Activated T-helper 17 cell treated with anti-CD3 and anti-CD28 coated beads, Interleukin-2, amount 50 U/mL, for 72 hours (primary cell): ENCODE results near the gene STK38L. TPM values are rescaled to one million over a fixed set of nuclear protein-coding genes. Genes with fewer than 3 reads are reported as not detected.
"Not testable (repeated sequence)": the region's sequence is repeated elsewhere in the genome, so short reads cannot be mapped to it uniquely, and the experiment has no call there.

ENCODE experiments used
- ATAC-seq: fragments of 150-1000 bp; cut with Tn5 transposase; replicated peaks from 2 replicates; pipeline ENCODE4 v1.10.0; 2021; ENCODE audit warnings: mild to moderate bottlenecking, moderate library complexity
- H3K27ac Mint-ChIP-seq: one replicate; pipeline ENCODE4 v1.8.0; 2022; ENCODE audit warnings: mixed read lengths
- H3K27me3 Mint-ChIP-seq: one replicate; pipeline ENCODE4 v1.8.0; 2022; ENCODE audit warnings: mixed read lengths
- H3K36me3 Mint-ChIP-seq: one replicate; pipeline ENCODE4 v1.8.0; 2022; ENCODE audit warnings: low read depth, mild to moderate bottlenecking, mixed read lengths
- H3K4me1 Mint-ChIP-seq: one replicate; pipeline ENCODE4 v1.8.0; 2022; ENCODE audit warnings: mixed read lengths
- H3K4me3 Mint-ChIP-seq: one replicate; pipeline ENCODE4 v1.8.0; 2022; ENCODE audit warnings: mild to moderate bottlenecking, mixed read lengths
- H3K9me3 Mint-ChIP-seq: one replicate; pipeline ENCODE4 v1.8.0; 2022; ENCODE audit warnings: mixed read lengths
- total RNA-seq, 2 donors: library from RNA; stranded (reverse); gene quantifications; one replicate each; pipeline ENCODE4 v1.2.3, GENCODE V29; 2022

Gene STK38L
- total RNA-seq, 2 donors from 2014 or later = 14.5 to 21.0 TPM

DNA sequence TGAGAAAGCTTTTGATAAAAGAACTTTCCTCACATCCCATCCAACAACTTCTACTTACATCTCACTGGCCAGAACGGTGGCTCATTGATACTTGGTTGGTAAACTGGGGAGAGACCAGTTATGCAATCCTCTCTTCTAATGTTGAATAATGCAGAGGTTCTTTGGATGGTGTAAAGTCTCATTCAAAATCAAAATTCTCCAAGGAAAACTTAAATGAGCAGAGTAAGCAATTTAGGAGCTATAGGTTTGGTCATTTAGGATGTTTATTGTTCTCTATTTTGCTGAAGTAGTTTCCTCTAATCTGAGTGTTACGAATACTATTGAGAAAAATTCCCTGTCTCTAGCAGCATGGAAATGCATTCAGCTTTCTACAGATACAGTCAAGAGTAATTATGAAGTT, 26.5 kb upstream of the STK38L start:
- peaks cover 5% of the 10 kb centered on the region for H3K4me1 Mint-ChIP-seq
- H3K27ac Mint-ChIP-seq = no peak overlapping the region
- H3K36me3 Mint-ChIP-seq = no peaks in the 10 kb centered on the region
- no peak for ATAC-seq
- H3K4me3 Mint-ChIP-seq = no peak overlapping the region
- H3K9me3 Mint-ChIP-seq = no peaks in the 10 kb centered on the region
- no peaks in the 10 kb centered on the region for H3K27me3 Mint-ChIP-seq

DNA sequence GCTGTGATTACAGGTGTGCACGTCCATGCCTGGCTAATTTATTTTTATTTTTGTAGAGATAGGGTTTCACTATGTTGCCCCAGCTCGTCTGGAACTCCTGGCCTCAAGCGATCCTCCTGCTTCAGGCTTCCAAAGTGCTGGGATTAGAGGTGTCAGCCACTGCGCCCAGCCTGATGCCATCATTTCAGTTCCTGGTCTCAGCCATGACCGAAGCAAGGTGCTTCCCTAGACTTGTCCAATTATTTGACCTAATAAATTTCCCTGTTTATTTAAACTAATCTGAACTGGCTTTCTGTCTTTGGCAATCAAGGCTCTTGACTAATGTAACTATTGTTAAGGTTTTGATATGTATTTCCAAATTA, 24.4 kb upstream of the STK38L start:
- peaks cover 5% of the 10 kb centered on the region for H3K4me1 Mint-ChIP-seq
- H3K27me3 Mint-ChIP-seq = peaks cover 4% of the 10 kb centered on the region
- H3K9me3 Mint-ChIP-seq = no peaks in the 10 kb centered on the region
- no peaks in the 10 kb centered on the region for H3K36me3 Mint-ChIP-seq
- H3K4me3 Mint-ChIP-seq = peak overlapping the region; percentile 9
- ATAC-seq = no peak
- H3K27ac Mint-ChIP-seq = peak overlapping the region; percentile 58

DNA sequence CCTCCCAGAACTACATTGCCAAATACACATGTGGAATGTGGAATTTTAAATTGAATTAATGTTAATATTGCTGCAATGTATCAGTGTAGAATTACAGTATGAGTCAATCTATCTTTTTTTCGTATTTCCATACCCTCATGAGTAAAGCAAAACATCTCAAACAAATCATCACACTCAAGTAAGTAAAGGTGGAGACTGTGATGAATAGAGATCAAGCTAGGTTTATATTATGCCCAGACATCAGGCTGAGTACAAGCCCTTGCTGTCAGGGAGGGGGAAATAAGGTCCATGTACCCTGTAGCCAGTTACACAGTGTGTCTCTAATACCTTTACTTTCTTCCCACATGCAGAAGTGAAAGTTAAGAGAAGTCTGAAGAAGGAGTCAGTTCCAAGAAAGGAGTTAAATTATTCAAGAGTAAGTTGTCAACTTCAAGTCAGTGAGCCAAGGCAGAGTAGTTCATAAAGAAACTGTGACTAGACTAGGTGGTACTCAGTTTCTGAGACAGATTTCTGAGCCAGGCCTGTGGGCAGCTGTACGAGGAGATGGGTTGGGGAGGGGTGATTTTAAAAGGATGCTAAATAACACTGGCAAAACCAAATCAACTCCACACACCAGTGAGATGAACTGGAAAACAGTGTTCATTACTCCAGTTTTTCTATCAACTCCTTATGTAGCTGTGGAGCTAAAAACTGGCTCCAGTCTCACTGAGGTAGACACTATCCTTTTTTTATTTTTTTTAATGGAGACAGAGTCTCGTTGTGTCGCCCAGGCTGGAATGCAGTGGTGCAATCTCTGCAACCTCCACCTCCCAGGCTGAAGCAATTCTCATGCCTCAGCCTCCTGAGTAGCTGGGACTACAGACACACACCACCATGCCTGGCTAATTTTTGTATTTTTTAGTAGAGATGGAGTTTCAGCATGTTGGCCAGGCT, 23.8 kb upstream of the STK38L start:
- H3K9me3 Mint-ChIP-seq = no peaks in the 10 kb centered on the region
- H3K36me3 Mint-ChIP-seq = no peaks in the 10 kb centered on the region
- peak overlapping the region; percentile 9 for H3K4me3 Mint-ChIP-seq
- H3K27ac Mint-ChIP-seq = peak overlapping the region; percentile 58
- H3K27me3 Mint-ChIP-seq = peaks cover 4% of the 10 kb centered on the region
- ATAC-seq = peak; percentile 95
- H3K4me1 Mint-ChIP-seq = peaks cover 5% of the 10 kb centered on the region

DNA sequence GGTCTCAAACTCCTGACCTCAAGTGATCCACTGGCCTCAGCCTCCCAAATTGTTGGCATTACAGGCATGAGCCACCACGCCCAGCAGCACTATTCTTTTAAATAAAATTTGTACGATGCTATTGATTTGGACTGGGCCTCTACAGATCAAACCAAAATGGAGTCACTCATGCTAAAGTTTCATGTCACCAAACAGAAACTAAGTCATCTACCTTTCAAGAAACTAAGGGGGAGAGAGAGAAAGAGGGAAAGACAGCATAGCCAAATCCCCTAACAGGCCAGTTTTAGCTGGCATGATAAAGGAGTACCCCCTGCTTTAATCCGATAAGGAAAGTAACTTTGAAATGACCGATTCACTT, 23.1 kb upstream of the STK38L start:
- Mint-ChIP-seq H3K9me3 (no peaks in the 10 kb centered on the region), H3K4me3 (no peak overlapping the region)

DNA sequence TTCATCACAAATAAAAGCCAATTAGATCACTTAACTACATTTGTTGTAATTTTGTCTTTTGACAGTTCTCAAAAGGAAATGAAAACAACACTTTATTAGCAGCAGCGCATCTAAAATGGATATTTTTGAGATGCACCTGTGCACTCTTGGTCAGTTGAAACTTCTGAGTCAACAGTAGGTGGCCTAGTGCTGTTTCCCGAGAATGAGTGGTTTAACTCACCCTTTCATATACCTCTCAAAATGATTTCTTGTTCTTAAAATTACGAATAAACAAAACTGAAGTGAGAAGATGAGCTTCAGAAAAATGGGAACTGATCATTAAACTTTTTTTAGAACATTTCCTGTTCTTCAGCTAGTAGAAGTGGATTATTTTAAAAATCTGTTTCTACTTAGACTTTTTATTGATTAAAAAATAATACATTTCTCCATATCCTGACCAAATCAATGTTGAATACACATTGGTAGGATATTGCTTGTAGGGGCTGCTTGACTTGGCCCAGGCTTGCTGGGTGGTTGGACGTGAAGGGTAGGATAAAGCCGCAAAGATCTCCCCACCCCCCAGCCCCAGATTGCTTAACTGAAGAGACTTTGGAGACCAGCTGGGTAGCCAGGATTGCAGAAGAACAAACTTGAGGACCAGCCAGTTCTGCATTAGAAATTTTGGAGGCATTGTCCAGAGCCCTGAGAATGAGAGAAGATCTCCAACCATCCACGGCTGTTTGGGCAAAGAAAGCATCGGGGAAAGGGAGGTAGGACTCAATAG, 22.3 kb upstream of the STK38L start:
- H3K27ac Mint-ChIP-seq = no peak overlapping the region
- H3K36me3 Mint-ChIP-seq = no peaks in the 10 kb centered on the region
- H3K27me3 Mint-ChIP-seq = peaks cover 4% of the 10 kb centered on the region
- H3K4me3 Mint-ChIP-seq = no peak overlapping the region
- no peaks in the 10 kb centered on the region for H3K9me3 Mint-ChIP-seq
- peak; percentile 51 for ATAC-seq
- peaks cover 5% of the 10 kb centered on the region for H3K4me1 Mint-ChIP-seq

More for the DNA sequence above, 23.1 kb upstream of the STK38L start:
- Mint-ChIP-seq H3K27me3 (peaks cover 4% of the 10 kb centered on the region), H3K36me3 (no peaks in the 10 kb centered on the region), H3K4me1 (peaks cover 5% of the 10 kb centered on the region), H3K27ac (no peak overlapping the region)
- ATAC-seq = no peak

DNA sequence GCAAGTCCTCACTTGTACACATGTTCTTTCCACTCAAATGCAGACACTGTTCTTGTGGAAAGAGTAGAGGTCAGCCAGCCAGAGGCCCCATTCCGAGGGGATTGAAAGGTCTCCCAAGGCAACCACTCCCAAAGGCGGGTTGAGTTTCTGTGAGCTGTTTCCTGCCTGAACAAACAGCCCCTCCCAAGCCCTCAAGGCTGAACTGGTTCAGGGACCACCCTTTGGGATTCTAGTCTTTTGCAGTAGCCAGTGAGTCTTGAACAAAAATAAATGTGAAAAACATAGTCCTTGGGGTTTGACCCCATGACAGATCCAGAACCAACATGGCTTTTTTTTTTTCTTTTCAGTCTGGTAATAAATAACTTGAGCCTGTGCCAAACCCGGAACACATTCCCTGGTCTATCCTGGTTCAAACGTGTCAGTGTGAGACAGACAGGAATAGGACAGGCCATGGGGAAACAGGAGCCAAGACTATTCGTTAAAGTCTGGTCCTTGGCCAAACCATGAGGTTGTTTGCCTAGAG, 17.6 kb upstream of the STK38L start:
- peaks cover 4% of the 10 kb centered on the region for H3K27me3 Mint-ChIP-seq
- H3K27ac Mint-ChIP-seq = no peak overlapping the region
- H3K4me3 Mint-ChIP-seq = no peak overlapping the region

DNA sequence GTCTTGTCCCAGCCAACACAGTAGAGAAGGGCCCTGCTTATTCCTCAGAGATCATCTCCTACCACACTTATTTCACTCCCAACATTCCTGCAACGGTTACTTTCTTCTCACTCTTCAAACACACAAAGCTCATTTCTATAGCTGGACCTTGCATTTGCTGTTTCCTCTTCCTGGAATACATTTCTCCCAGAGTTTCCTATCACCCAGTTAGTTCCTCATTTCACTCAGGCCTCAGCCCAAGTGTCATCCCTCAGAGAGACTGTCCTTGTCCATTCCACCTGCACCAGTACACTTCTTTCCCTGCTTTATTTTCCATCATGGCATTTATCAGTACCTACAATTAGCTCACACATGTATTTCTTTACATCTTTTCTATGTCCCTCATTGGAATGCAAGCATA, 14.7 kb upstream of the STK38L start:
- ATAC-seq = no peak
- Mint-ChIP-seq H3K27ac (no peak overlapping the region), H3K27me3 (peaks cover 4% of the 10 kb centered on the region), H3K4me3 (no peak overlapping the region), H3K36me3 (no peaks in the 10 kb centered on the region), H3K9me3 (peaks cover 4% of the 10 kb centered on the region), H3K4me1 (no peaks in the 10 kb centered on the region)

More for the DNA sequence above, 17.6 kb upstream of the STK38L start:
- Mint-ChIP-seq H3K4me1 (no peaks in the 10 kb centered on the region), H3K36me3 (no peaks in the 10 kb centered on the region), H3K9me3 (no peaks in the 10 kb centered on the region)
- no peak for ATAC-seq

DNA sequence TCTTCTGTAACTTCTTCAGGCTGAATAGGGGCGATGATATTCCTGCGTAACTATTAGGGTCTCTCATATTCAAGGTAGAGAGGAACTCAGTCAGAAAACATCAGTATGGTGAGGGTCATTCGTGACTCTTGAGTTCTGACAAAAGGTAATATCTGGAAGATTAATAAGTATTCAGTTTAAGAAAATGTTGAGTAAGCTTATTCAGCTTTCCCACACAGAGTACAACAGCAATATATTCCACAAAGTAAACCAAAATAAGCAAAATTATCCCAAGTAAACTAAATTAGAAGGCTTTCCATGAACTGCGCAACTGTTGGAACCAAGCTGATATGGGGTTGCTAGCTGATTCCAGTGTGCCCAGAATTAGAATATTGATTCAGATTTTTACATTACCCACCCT, 12.7 kb upstream of the STK38L start:
- not testable (repeated sequence) for H3K36me3 Mint-ChIP-seq, H3K4me3 Mint-ChIP-seq, H3K9me3 Mint-ChIP-seq, H3K27ac Mint-ChIP-seq, ATAC-seq, H3K27me3 Mint-ChIP-seq, H3K4me1 Mint-ChIP-seq

DNA sequence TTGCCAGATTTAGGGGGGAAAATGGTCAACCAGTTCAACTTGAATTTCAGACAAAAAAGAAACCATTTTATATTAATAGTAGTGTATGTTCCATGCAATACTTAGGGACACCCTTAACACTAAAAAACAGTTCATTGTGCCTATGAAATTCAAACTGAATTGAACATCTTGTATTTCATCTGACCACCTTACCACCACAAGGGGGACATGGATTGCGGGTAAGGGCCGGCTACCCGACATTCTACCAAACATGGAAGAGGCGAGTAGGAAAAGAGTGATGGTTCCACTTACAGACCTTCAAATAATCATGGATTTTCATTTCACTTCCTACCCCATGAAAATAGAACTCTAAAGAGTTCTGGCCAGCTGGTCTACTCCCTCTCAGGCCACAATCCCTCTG, 10.3 kb upstream of the STK38L start:
- no peaks in the 10 kb centered on the region for H3K36me3 Mint-ChIP-seq
- H3K27me3 Mint-ChIP-seq = peaks cover 4% of the 10 kb centered on the region
- ATAC-seq = no peak
- peaks cover 4% of the 10 kb centered on the region for H3K9me3 Mint-ChIP-seq
- H3K27ac Mint-ChIP-seq = no peak overlapping the region
- H3K4me3 Mint-ChIP-seq = no peak overlapping the region
- H3K4me1 Mint-ChIP-seq = peaks cover 6% of the 10 kb centered on the region

DNA sequence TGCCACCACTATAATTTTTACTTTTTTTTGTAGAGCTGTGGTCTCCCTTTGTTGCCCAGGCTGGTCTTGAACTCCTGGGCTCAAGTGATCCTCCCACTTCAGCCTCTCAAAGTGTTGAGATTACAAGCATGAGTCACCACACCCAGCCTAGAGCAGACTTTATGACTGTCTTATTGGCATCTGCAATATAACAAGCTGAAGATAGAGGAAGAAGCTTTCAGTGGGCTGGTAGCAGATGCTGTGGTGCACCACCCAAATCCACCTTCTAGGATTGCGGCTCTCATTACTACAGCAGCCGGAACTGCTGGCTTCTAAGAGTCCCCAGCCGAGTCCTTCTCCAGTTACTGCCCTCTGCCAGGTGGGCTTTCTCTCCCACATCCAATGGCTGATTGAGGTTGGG, 7.6 kb upstream of the STK38L start:
- H3K4me3 Mint-ChIP-seq = no peak overlapping the region

DNA sequence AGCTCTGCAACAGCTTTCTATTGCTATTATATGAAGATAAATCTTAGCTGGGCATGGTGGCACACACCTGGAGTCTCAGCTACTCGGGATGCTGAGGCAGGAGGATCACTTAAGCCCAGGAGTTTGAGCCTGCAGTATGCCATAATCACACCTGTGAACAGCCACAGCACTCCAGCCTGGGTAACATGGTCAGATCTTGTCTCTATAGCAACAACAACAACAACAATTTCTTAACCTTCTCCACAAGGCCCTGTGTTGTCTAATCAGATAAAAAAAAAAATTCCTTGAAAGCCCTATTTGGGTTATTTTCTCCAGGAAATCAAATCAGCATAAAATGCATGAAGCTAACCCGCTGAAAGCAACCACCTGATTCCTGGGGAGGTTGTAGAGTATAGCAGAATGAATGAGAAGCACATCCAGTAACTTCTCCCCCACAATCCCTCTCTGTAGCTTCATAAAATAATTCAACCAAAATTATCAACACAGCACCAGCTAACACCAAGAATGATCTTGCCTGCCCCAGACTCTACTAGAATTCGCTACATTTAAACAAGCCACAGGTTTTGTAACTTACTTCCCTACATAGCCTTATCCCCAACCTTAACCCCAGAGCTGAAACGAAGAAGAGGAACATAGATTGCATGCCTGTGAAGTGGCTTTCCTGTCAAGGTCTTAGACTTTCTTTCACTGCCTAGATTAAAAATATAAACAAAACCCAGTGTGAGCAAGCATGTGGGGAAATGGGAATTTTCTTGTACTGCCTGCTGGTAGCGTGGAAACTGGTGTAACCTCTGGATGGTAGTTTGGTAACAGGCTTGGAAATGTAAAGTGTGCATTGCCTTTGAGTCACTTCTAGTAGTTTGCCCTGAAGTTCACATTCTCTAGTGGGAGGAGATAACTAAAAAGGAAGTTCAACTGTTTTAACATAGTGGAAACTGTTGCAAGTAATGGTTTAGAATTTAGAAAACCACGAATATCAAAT, 6.0 kb upstream of the STK38L start:
- Mint-ChIP-seq H3K4me1 (peaks cover 10% of the 10 kb centered on the region), H3K27me3 (peaks cover under 1% of the 10 kb centered on the region), H3K36me3 (no peaks in the 10 kb centered on the region), H3K4me3 (peak overlapping the region; percentile 33), H3K27ac (no peak overlapping the region), H3K9me3 (peaks cover 1% of the 10 kb centered on the region)
- peak; percentile 62 for ATAC-seq

More for the DNA sequence above, 7.6 kb upstream of the STK38L start:
- Mint-ChIP-seq H3K4me1 (peaks cover 10% of the 10 kb centered on the region), H3K36me3 (no peaks in the 10 kb centered on the region), H3K27me3 (peaks cover 4% of the 10 kb centered on the region), H3K27ac (no peak overlapping the region), H3K9me3 (peaks cover 4% of the 10 kb centered on the region)
- peak; percentile 64 for ATAC-seq

DNA sequence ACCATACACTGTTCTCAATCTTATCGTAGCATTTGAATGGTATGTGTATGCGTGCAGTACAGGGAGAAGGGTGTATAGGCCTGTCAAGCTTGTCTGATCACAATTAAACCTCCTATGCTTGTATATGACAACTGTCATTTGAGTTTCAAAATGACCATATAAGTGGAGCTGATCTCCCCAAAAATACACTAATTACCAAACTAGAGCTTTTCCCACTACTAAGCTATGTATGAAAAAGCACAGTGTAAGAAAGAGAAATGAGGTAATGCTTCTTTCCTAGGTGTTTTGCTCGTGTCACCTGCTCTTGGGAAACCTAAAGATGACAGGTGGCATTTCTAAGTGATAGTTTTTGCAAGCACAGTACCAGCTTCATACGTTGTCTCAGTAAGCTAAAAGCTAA, 1.1 kb upstream of the STK38L start:
- peak; percentile 4 for ATAC-seq
- Mint-ChIP-seq H3K4me1 (peaks cover 20% of the 10 kb centered on the region), H3K27ac (peak overlapping the region; percentile 98), H3K36me3 (peaks cover 6% of the 10 kb centered on the region), H3K9me3 (no peaks in the 10 kb centered on the region), H3K4me3 (peak overlapping the region; percentile 99), H3K27me3 (no peaks in the 10 kb centered on the region)

DNA sequence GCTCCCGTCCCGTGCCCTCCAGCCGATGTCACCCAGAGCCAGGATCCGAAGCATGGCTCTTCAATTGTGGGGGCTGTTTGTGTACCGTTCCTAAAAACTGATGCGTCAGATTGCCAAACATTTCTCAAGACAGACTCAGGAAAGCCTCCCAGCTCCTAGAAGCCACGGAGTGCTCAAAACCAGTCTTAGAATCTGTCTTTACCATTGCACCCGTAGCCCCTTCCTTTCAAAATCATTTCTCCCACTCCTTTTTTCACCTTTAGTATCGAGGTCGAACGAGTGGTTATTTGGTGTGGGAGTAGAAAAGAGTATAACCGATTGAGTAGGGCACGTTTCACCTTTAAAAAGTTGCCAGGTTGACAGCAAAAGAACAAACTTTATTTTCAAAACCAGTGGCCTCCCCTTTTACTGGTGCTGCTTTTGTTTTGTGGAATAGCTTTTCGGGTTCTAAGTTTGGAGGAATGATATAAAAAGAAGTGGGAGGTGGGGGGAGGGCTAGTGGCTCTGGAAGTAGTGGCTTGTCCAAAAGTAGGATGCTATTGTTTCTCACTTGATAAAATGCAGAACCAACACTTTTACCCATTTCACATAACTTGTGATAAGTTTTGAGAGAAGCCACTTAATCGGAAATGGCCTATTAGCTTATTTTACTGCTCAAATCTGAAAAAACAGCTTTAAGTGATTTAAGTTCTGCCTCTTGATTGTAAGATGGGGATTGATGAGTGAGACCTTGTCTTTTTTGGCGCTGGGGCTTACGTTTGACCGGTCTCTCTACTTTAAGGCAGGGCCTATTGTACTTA, 803 bp downstream of the STK38L start:
- H3K4me1 Mint-ChIP-seq = peaks cover 13% of the 10 kb centered on the region
- H3K27ac Mint-ChIP-seq = peak overlapping the region; percentile 98
- peak overlapping the region; percentile 99 for H3K4me3 Mint-ChIP-seq
- H3K27me3 Mint-ChIP-seq = no peaks in the 10 kb centered on the region
- peak; percentile 37 for ATAC-seq
- H3K36me3 Mint-ChIP-seq = peaks cover 6% of the 10 kb centered on the region
- H3K9me3 Mint-ChIP-seq = no peaks in the 10 kb centered on the region
